Gastroesophageal sphincter (tissue), 4 donors: ENCODE data around the gene PLEKHG4B. TPM values are rescaled to one million over a fixed set of nuclear protein-coding genes. Genes with fewer than 3 reads are reported as not detected.

Experiments used
- ATAC-seq: fragments of 150-250 bp; one replicate; pipeline ENCODE4 v1.9.1; 2016; ENCODE audit warnings: mild to moderate bottlenecking, moderate library complexity
- H3K27ac ChIP-seq, 4 donors: fragments of 200-600 bp; sonication (generic) in 3 of 4; 1 replicate in 3 of 4; 2 replicates in 1 of 4; pipeline ENCODE4 v1.5.1; 2016 to 2019
- H3K27me3 ChIP-seq: fragments of 200-600 bp; sonication (generic); one replicate; pipeline ENCODE4 v1.5.1; 2019
- H3K36me3 ChIP-seq, 2 donors: fragments of 200-600 bp; sonication (generic); one replicate each; pipeline ENCODE4 v1.5.1; 2019; ENCODE audit warnings: control low read depth in 1 of 2
- H3K4me1 ChIP-seq, 3 donors: fragments of 200-600 bp; sonication (generic); 1 replicate in 2 of 3; 2 replicates in 1 of 3; pipeline ENCODE4 v1.5.1; 2016 to 2019; ENCODE audit warnings: control low read depth in 2 of 3
- H3K4me3 ChIP-seq, 2 donors: fragments of 200-600 bp; sonication (generic); one replicate each; pipeline ENCODE4 v1.5.1; 2019; ENCODE audit warnings: mild to moderate bottlenecking in 1 of 2, moderate library complexity in 1 of 2
- H3K9me3 ChIP-seq, 3 donors: fragments of 200-600 bp; sonication (generic); one replicate each; pipeline ENCODE4 v1.5.1; 2017 to 2019; ENCODE audit warnings: control low read depth in 2 of 3
- EP300 ChIP-seq: sonication (generic); formaldehyde crosslinking; IDR thresholded peaks from one replicate; pipeline ENCODE4 v1.6.1; 2017; ENCODE audit warnings: antibody characterized with exemption, mild to moderate bottlenecking
- POLR2A ChIP-seq, 2 donors: fragments of 450-650 bp; IDR thresholded peaks; one replicate each; pipeline ENCODE4 v1.6.1; 2017; ENCODE audit warnings: antibody characterized with exemption in 2 of 2, mild to moderate bottlenecking in 2 of 2, moderate library complexity in 1 of 2
- POLR2AphosphoS5 ChIP-seq: sonication (generic); formaldehyde crosslinking; IDR thresholded peaks from one replicate; pipeline ENCODE4 v1.6.1; 2017; ENCODE audit warnings: antibody characterized with exemption
- WGBS, 2 donors: methylation state at CpG; one replicate each; pipeline ENCODE4 v1.1.5; 2018; ENCODE audit warnings: low coverage in 1 of 2; 5-methylcytosine and 5-hydroxymethylcytosine counted together
- total RNA-seq, 4 donors: library from RNA; depleted of rRNA; stranded (reverse); fragments of >200 nt; gene quantifications; one replicate each; pipeline ENCODE4 v1.1.0, GENCODE V29; 2016
- TF ChIP-seq, protein P1 (sequence below), 4 experiments: fragments of 200-600 bp in 2 of 4; fragments of 450-650 bp in 2 of 4; sonication (generic) in 1 of 4; IDR thresholded peaks; one replicate each; pipeline ENCODE4 v1.5.1; 2017 to 2019; ENCODE audit warnings: antibody characterized with exemption in 4 of 4, mild to moderate bottlenecking in 2 of 4, moderate library complexity in 2 of 4

The PLEKHG4B gene
- total RNA-seq, 4 donors from 2014 or later, result under 0.01 to 0.66 (median 0.15) TPM; not detected in 1

DNA sequence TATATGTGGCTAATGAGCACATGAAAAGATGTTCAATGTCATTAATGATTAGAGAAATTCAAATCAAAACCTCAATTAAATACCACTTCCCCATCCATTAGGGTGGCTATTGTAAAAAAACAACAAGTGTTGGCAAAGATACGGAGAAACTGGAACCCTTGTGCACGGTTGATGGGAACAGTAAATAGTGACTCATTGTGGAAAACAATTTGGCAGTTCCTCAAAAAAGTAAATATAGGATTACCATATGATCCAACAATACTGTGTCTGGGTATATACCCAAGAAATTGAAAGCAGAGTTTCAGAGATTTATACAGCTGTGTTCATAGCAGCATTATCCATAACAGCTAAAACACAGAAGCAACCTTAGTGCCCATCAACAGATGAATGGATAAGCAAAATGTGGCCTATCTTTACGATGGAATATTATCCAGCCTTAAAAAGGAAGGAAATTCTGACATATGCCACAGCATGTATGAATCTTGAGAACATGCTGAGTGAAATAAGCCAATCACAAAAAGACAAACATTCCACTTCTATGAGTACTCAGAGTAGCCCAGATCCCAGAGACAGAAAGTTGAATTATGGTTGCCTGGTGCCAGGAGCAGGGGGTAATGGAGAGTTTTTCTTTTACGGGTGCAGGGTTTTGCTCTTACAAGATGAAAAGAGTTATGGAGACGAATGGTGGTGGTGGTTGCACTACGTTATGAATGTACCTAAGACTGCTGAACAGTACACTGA is 57.9 kb downstream of the PLEKHG4B start:
- Histone ChIP-seq H3K9me3 (peaks cover 0 to 31% (median 0%) of the 10 kb centered on the region in 3 donors), H3K4me3 (no peak overlapping the region), H3K36me3 (no peaks in the 10 kb centered on the region), H3K27me3 (peaks cover 14% of the 10 kb centered on the region), H3K27ac (no peak overlapping the region), H3K4me1 (no peaks in the 10 kb centered on the region)
- no peak for ATAC-seq
- WGBS, 2 donors, result 73 to 81% methylated on average over 6 of the region's 6 CpGs
- no peak for TF ChIP-seq POLR2A (IDR thresholded peaks at IDR 0.05)
- TF ChIP-seq POLR2AphosphoS5, result no peak
- no peak for TF ChIP-seq EP300
- TF ChIP-seq, protein P1, sequence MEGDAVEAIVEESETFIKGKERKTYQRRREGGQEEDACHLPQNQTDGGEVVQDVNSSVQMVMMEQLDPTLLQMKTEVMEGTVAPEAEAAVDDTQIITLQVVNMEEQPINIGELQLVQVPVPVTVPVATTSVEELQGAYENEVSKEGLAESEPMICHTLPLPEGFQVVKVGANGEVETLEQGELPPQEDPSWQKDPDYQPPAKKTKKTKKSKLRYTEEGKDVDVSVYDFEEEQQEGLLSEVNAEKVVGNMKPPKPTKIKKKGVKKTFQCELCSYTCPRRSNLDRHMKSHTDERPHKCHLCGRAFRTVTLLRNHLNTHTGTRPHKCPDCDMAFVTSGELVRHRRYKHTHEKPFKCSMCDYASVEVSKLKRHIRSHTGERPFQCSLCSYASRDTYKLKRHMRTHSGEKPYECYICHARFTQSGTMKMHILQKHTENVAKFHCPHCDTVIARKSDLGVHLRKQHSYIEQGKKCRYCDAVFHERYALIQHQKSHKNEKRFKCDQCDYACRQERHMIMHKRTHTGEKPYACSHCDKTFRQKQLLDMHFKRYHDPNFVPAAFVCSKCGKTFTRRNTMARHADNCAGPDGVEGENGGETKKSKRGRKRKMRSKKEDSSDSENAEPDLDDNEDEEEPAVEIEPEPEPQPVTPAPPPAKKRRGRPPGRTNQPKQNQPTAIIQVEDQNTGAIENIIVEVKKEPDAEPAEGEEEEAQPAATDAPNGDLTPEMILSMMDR (IDR thresholded peaks at IDR 0.05), result no peak

DNA sequence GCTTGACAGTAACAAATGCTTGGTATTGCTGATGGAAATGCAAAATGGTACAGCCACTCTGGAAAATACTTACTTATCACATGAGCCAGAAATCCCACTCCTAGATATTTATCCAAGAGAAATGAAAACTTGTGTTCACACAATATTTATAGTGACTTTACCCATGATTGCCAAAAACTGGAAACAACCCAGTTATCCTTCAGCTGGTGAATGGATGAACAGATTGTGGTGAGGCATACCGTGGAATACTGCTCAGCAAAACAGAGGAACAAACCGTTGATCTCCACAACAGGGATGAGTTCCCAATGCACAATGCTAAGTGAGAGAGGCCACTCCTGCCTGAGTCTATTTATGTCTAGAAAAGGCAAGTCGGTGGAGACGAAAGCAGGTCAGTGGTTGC is 58.8 kb downstream of the PLEKHG4B start:
- TF ChIP-seq POLR2A (IDR thresholded peaks at IDR 0.05), result no peak
- TF ChIP-seq, protein P1 (IDR thresholded peaks at IDR 0.05), result no peak
- TF ChIP-seq EP300, result no peak
- TF ChIP-seq POLR2AphosphoS5, result no peak
- Histone ChIP-seq H3K27me3 (peaks cover 6% of the 10 kb centered on the region), H3K4me1 (no peaks in the 10 kb centered on the region), H3K9me3 (peaks cover 0 to 31% (median 0%) of the 10 kb centered on the region in 3 donors), H3K36me3 (no peaks in the 10 kb centered on the region), H3K4me3 (no peak overlapping the region), H3K27ac (no peak overlapping the region)
- ATAC-seq, result no peak
- 81 to 87% methylated on average over 3 to 4 of the region's 4 CpGs for WGBS, 2 donors

DNA sequence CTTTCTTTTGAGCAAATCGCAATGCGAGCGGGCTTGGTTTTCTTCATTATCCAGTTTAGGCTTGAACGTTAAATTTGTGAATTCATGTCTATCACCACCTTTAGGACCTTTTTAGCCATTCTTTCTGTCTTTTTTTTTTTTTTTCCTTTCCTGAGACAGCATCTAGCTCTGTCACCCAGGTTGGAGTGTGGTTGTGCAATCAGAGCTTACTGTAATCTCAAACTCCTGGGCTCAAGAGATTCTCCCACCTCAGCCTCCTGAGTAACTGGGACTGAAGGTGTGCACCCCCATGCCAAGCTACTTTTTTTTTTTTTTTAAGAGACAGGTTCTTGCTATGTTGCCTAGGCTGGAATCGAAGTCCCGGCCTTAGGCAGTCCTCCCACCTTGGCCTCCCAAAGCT is 60.1 kb downstream of the PLEKHG4B start:
- H3K4me1 ChIP-seq, result no peaks in the 10 kb centered on the region
- ATAC-seq, result no peak
- H3K4me3 ChIP-seq, result no peak overlapping the region
- TF ChIP-seq, protein P1 (IDR thresholded peaks at IDR 0.05), result no peak
- H3K27me3 ChIP-seq, result no peaks in the 10 kb centered on the region
- H3K9me3 ChIP-seq, result peaks cover 0 to 22% (median 0%) of the 10 kb centered on the region in 3 donors
- H3K36me3 ChIP-seq, result no peaks in the 10 kb centered on the region
- whole genome bisulfite sequencing, 2 donors, result 94 to 100% methylated on average over 6 of the region's 6 CpGs
- H3K27ac ChIP-seq, result no peak overlapping the region

DNA sequence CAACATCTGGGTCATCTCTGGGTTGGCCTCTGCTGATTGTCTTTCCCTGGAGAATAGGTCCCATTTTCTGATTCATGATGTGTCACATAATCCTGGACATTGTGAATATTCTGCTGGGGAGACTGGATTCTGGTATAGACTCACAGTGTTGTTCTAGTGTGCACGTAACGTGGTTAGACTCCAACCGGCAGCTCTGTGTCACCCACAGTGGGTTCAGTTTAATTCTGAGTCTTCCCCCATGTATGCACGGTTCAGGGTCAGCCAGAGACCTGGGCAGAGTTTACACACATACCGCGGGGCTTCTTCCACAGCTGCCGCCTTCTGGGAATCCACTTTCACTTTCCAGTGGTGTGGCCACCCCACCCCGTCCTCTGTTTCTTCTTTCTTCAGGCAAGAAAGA is 61.3 kb downstream of the PLEKHG4B start:
- Histone ChIP-seq H3K9me3 (peaks cover 0 to 10% (median 0%) of the 10 kb centered on the region in 3 donors), H3K36me3 (no peaks in the 10 kb centered on the region), H3K27ac (no peak overlapping the region), H3K4me1 (no peaks in the 10 kb centered on the region), H3K4me3 (no peak overlapping the region), H3K27me3 (no peaks in the 10 kb centered on the region)
- ATAC-seq, result no peak
- TF ChIP-seq, protein P1 (IDR thresholded peaks at IDR 0.05), result no peak
- TF ChIP-seq POLR2A (IDR thresholded peaks at IDR 0.05) (no peak), POLR2AphosphoS5 (no peak), EP300 (no peak)
- 82 to 93% methylated on average over 6 to 8 of the region's 8 CpGs for WGBS, 2 donors

DNA sequence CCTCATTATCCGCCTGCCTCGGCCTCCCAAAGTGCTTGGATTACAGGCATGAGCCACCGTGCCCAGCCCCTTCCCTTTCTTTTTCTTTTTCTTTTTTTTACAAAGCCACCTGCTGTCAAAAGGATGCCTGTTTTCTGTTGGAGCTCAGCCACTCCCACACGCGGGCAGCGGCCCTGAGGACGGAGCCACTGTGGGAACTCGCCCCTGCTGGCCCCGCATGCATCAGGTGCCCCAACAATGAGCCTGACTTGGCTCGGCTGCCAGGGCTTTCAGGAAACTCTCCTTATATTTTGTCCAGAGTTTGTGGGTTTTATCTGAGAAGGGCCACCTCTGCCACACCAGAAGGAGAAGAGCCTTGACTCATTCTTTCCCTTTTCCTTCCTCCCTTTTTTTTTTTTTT is 62.3 kb downstream of the PLEKHG4B start:
- Histone ChIP-seq H3K9me3 (peaks cover 0 to under 1% (median 0%) of the 10 kb centered on the region in 3 donors), H3K4me1 (no peaks in the 10 kb centered on the region), H3K36me3 (no peaks in the 10 kb centered on the region), H3K27me3 (peaks cover 5% of the 10 kb centered on the region), H3K4me3 (no peak overlapping the region), H3K27ac (no peak overlapping the region)
- TF ChIP-seq EP300 (no peak), POLR2A (IDR thresholded peaks at IDR 0.05) (no peak), POLR2AphosphoS5 (no peak)
- TF ChIP-seq, protein P1 (IDR thresholded peaks at IDR 0.05), result no peak
- 88 to 90% methylated on average over 1 to 10 of the region's 10 CpGs for WGBS, 2 donors
- no peak for ATAC-seq
